ENCODE data around the gene SCFD2.

The SCFD2 gene

GRCh38 chr4:52925531-52925968, 440.3 kb downstream of the SCFD2 start:
- no peak for DNase-seq (ENCODE audit: low read depth)

- DNase-seq (ENCODE audit: low read depth), result no peak
Measured at GRCh38 chr4:52919461-52919860, 446.4 kb downstream of the SCFD2 start.

GRCh38 chr4:52917817-52918216, 448.0 kb downstream of the SCFD2 start:
- no peak for DNase-seq (ENCODE audit: low read depth)

- DNase-seq (ENCODE audit: low read depth), result no peak
Measured at GRCh38 chr4:52915730-52916300, 450.0 kb downstream of the SCFD2 start.

GRCh38 chr4:52915191-52915590, 450.7 kb downstream of the SCFD2 start:
- DNase-seq (ENCODE audit: low read depth), result no peak

GRCh38 chr4:52914051-52914605, 451.7 kb downstream of the SCFD2 start:
- no peak for DNase-seq (ENCODE audit: low read depth)

- no peak for DNase-seq (ENCODE audit: low read depth)
Measured at GRCh38 chr4:52912608-52913007, 453.3 kb downstream of the SCFD2 start.

- peak; percentile 40 for DNase-seq (ENCODE audit: low read depth)
Measured at GRCh38 chr4:52911684-52912294, 454.1 kb downstream of the SCFD2 start.

GRCh38 chr4:52910115-52910514, 455.7 kb downstream of the SCFD2 start:
- DNase-seq (ENCODE audit: low read depth), result no peak

GRCh38 chr4:52907510-52907909, 458.4 kb downstream of the SCFD2 start:
- no peak for DNase-seq (ENCODE audit: low read depth)

- no peak for DNase-seq (ENCODE audit: low read depth)
Measured at GRCh38 chr4:52904421-52904820, 461.4 kb downstream of the SCFD2 start.

- no peak for DNase-seq (ENCODE audit: low read depth)
Measured at GRCh38 chr4:52903273-52903672, 462.6 kb downstream of the SCFD2 start.

- DNase-seq (ENCODE audit: low read depth), result no peak
Measured at GRCh38 chr4:52894443-52894842, 471.4 kb downstream of the SCFD2 start.

GRCh38 chr4:52892880-52893279, 473.0 kb downstream of the SCFD2 start:
- no peak for DNase-seq (ENCODE audit: low read depth)

GRCh38 chr4:52891743-52892142, 474.1 kb downstream of the SCFD2 start:
- DNase-seq (ENCODE audit: low read depth), result no peak

GRCh38 chr4:52890521-52890791, 475.4 kb downstream of the SCFD2 start:
- no peak for DNase-seq (ENCODE audit: low read depth)

GRCh38 chr4:52889778-52890520, 475.9 kb downstream of the SCFD2 start:
- no peak for DNase-seq (ENCODE audit: low read depth)

GRCh38 chr4:52889354-52889753, 476.5 kb downstream of the SCFD2 start:
- DNase-seq (ENCODE audit: low read depth), result no peak

GRCh38 chr4:52884994-52885393, 480.9 kb downstream of the SCFD2 start:
- no peak for DNase-seq (ENCODE audit: low read depth)

- no peak for DNase-seq (ENCODE audit: low read depth)
Measured at GRCh38 chr4:52883707-52884669, 481.9 kb downstream of the SCFD2 start.

GRCh38 chr4:52883183-52883621, 482.7 kb downstream of the SCFD2 start:
- no peak for DNase-seq (ENCODE audit: low read depth)

GRCh38 chr4:52880994-52881393, 484.9 kb downstream of the SCFD2 start:
- no peak for DNase-seq (ENCODE audit: low read depth)

Data from stimulated activated CD4-positive, alpha-beta T cell treated with anti-CD3 and anti-CD28 coated beads, Interleukin-2, amount 100 ng/mL, for 4 hours (primary cell).